K562 (cell line): ENCODE data around the gene MADCAM1. TPM values are rescaled to one million over a fixed set of nuclear protein-coding genes. Genes with fewer than 3 reads are reported as not detected.

ENCODE experiments used
- BCL6 ChIP-seq: fragments of 250-450 bp; sonication (Bioruptor Pico); IDR thresholded peaks from 2 replicates; pipeline ENCODE4 v1.4.0; 2020
- BRF1 ChIP-seq: IDR thresholded peaks from 3 replicates; pipeline ENCODE4 v1.6.1; 2011; ENCODE audit warnings: borderline replicate concordance, mild to moderate bottlenecking; ENCODE audit not compliant: insufficient read length; ENCODE audit errors: extremely low read depth
- ELF4 ChIP-seq: fragments of 450-650 bp; formaldehyde crosslinking; IDR thresholded peaks from 2 replicates; pipeline ENCODE4 v1.4.0; 2022; ENCODE audit warnings: missing genetic modification characterization
- EP400 ChIP-seq: fragments of 450-650 bp; IDR thresholded peaks from 2 replicates; pipeline ENCODE4 v1.6.1; 2017; ENCODE audit warnings: antibody characterized with exemption, mild to moderate bottlenecking, moderate library complexity
- HNRNPUL1 ChIP-seq: fragments of 200-400 bp; formaldehyde crosslinking; IDR thresholded peaks from 2 replicates; pipeline ENCODE4 v1.6.1; 2017; ENCODE audit warnings: low read length
- ILK ChIP-seq: fragments of 450-650 bp; IDR thresholded peaks from 2 replicates; pipeline ENCODE4 v1.6.1; 2016; ENCODE audit warnings: missing genetic modification characterization, low read depth, mild to moderate bottlenecking, missing compliant biosample characterization, moderate library complexity, borderline replicate concordance
- NCOA1 ChIP-seq: fragments of 450-650 bp; IDR thresholded peaks from 2 replicates; pipeline ENCODE4 v1.6.1; 2016; ENCODE audit warnings: low read depth
- NONO ChIP-seq, 2 experiments: fragments of 200-400 bp in 1 of 2; fragments of 450-650 bp in 1 of 2; formaldehyde crosslinking in 1 of 2; IDR thresholded peaks; 2 replicates each; pipeline ENCODE4 v1.6.1; 2017; ENCODE audit warnings: low read depth in 2 of 2, mild to moderate bottlenecking in 2 of 2, moderate library complexity in 2 of 2, low read length in 1 of 2
- PHTF2 ChIP-seq: fragments of 250-450 bp; sonication (Bioruptor Pico); IDR thresholded peaks from 2 replicates; pipeline ENCODE4 v1.5.0; 2021; ENCODE audit warnings: mild to moderate bottlenecking
- POLR2AphosphoS5 ChIP-seq: IDR thresholded peaks from 2 replicates; pipeline ENCODE4 v1.6.1; 2011; ENCODE audit warnings: mild to moderate bottlenecking, low read depth, low read length, moderate library complexity; ENCODE audit not compliant: control insufficient read depth, insufficient read depth
- SMAD3 ChIP-seq: fragments of 450-650 bp; formaldehyde crosslinking; conservative IDR thresholded peaks from 2 replicates; pipeline ENCODE4 v1.4.0; 2020; ENCODE audit warnings: mild to moderate bottlenecking
- ZBED1 ChIP-seq: IDR thresholded peaks from 2 replicates; pipeline ENCODE4 v1.6.1; 2014
- ZNF311 ChIP-seq: fragments of 250-450 bp; sonication (Bioruptor Pico); IDR thresholded peaks from 2 replicates; pipeline ENCODE4 v1.4.0; 2020; ENCODE audit warnings: mild to moderate bottlenecking, moderate library complexity
- polyA plus RNA-seq, 8 experiments: library from polyadenylated mRNA; depleted of rRNA in 4 of 8; stranded (reverse) in 5 of 8; unstranded in 3 of 8; fragments of >200 nt; fragmentation: Nextera tagmentation in 2 of 8; fragmentation: Illumina TruSeq in 1 of 8; extraction: Ambion mirVana in 2 of 8; extraction: Trizol in 1 of 8; gene quantifications; 2 replicates each; pipeline versions ENCODE4 v1.2.1 to v1.2.3, GENCODE V29; 2011 to 2014; ENCODE audit warnings: inconsistent platforms in 1 of 8, missing spikeins in 1 of 8
- total RNA-seq, 7 experiments: library from RNA; depleted of rRNA in 6 of 7; stranded (reverse); fragments of >200 nt in 6 of 7; fragmentation: Illumina TruSeq in 2 of 7; extraction: Trizol in 2 of 7; gene quantifications; 2 replicates each; pipeline versions ENCODE4 v1.2.1 to v1.2.3, GENCODE V29; 2011 to 2021; ENCODE audit warnings: low replicate concordance in 1 of 7
- TF ChIP-seq, protein P1 (sequence below): fragments of 250-450 bp; sonication (Bioruptor Pico); IDR thresholded peaks from 2 replicates; pipeline ENCODE4 v1.5.0; 2021
- TF ChIP-seq, protein P2 (sequence below): fragments of 250-450 bp; sonication (Bioruptor Pico); IDR thresholded peaks from 2 replicates; pipeline ENCODE4 v1.5.0; 2022; ENCODE audit warnings: mild to moderate bottlenecking
- TF ChIP-seq, protein P3 (sequence below), 2 experiments: fragments of 450-650 bp; IDR thresholded peaks; 2 replicates each; pipeline ENCODE4 v1.6.1; 2016
- TF ChIP-seq, protein P4 (sequence below): sonication (generic); formaldehyde crosslinking; IDR thresholded peaks from 2 replicates; pipeline ENCODE4 v1.9.0; 2022; ENCODE audit warnings: mild to moderate bottlenecking, missing genetic modification reagents
- TF ChIP-seq, protein P5 (sequence below): sonication (generic); formaldehyde crosslinking; IDR thresholded peaks from 2 replicates; pipeline ENCODE4 v1.8.0; 2023; ENCODE audit warnings: mild to moderate bottlenecking, missing genetic modification reagents

MADCAM1 gene
- total and polyA plus RNA-seq, 9 of the 15 experiments (the other 6 are each of a cell fraction or from before 2014, with no cell fraction given): 0.09 to 0.36 (median 0.09) TPM; not detected in 6

DNA sequence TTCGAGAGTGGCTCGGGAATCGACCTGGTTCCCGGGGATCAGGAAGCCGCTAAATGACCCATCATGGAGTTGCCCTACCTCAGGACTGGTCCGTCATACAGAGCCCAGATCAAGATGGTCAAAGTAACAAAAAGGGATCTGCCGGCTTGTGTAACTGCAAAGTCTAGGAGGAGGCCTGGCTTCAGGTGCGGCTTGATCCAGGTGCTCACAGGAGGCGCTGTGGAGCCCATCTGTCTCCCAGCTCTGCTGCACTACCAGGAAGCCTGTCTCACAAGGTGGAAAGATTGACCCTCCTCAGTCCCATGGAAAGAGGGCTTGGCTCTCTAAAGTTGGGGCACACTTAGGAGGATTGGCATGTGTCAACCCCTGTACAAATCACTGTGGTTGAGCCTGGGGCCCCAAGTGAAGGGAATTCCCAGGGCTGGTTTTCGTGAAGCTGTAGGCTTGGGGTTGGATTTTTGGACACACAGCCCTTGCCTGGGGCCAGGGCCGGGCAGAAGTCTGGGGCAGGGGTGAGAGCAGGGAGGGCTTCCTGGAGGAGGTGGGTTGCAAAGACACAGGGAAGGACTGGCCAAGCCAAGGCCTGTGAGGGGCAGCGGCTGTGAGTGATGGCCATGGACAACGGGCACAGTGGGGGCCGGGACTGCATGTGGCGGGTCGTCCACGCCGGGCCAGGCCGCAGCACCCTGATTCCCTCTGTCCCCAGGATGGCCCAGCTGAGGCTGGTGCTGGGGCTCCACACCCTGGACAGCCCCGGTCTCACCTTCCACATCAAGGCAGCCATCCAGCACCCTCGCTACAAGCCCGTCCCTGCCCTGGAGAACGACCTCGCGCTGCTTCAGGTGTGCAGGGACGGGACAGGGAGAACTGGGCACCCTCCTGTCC is 51.8 kb downstream of the MADCAM1 start (continued):
- TF ChIP-seq ILK (tag): no peak
- TF ChIP-seq, protein P1, sequence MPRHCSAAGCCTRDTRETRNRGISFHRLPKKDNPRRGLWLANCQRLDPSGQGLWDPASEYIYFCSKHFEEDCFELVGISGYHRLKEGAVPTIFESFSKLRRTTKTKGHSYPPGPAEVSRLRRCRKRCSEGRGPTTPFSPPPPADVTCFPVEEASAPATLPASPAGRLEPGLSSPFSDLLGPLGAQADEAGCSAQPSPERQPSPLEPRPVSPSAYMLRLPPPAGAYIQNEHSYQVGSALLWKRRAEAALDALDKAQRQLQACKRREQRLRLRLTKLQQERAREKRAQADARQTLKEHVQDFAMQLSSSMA (CRISPR knock-in tag): no peak
- no peak for TF ChIP-seq HNRNPUL1
- no peak for TF ChIP-seq ZBED1
- no peak for TF ChIP-seq BCL6 (CRISPR knock-in tag)
- TF ChIP-seq, protein P2, sequence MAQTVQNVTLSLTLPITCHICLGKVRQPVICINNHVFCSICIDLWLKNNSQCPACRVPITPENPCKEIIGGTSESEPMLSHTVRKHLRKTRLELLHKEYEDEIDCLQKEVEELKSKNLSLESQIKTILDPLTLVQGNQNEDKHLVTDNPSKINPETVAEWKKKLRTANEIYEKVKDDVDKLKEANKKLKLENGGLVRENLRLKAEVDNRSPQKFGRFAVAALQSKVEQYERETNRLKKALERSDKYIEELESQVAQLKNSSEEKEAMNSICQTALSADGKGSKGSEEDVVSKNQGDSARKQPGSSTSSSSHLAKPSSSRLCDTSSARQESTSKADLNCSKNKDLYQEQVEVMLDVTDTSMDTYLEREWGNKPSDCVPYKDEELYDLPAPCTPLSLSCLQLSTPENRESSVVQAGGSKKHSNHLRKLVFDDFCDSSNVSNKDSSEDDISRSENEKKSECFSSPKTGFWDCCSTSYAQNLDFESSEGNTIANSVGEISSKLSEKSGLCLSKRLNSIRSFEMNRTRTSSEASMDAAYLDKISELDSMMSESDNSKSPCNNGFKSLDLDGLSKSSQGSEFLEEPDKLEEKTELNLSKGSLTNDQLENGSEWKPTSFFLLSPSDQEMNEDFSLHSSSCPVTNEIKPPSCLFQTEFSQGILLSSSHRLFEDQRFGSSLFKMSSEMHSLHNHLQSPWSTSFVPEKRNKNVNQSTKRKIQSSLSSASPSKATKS: no peak
- TF ChIP-seq ELF4: no peak
- no peak for TF ChIP-seq ZNF311 (CRISPR knock-in tag)
- no peak for TF ChIP-seq POLR2AphosphoS5
- TF ChIP-seq NONO (IDR thresholded peaks at IDR 0.05; ENCODE audit: low read depth in 2 of 2, low read length in 1 of 2): no peak
- no peak for TF ChIP-seq EP400
- TF ChIP-seq, protein P3, sequence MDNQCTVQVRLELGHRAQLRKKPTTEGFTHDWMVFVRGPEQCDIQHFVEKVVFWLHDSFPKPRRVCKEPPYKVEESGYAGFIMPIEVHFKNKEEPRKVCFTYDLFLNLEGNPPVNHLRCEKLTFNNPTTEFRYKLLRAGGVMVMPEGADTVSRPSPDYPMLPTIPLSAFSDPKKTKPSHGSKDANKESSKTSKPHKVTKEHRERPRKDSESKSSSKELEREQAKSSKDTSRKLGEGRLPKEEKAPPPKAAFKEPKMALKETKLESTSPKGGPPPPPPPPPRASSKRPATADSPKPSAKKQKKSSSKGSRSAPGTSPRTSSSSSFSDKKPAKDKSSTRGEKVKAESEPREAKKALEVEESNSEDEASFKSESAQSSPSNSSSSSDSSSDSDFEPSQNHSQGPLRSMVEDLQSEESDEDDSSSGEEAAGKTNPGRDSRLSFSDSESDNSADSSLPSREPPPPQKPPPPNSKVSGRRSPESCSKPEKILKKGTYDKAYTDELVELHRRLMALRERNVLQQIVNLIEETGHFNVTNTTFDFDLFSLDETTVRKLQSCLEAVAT (IDR thresholded peaks at IDR 0.05): no peak
- TF ChIP-seq, protein P4, sequence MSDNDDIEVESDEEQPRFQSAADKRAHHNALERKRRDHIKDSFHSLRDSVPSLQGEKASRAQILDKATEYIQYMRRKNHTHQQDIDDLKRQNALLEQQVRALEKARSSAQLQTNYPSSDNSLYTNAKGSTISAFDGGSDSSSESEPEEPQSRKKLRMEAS: 0 out of 2 replicates have a peak, but pooled peaks have one; percentile 34
- no peak for TF ChIP-seq SMAD3 (CRISPR knock-in tag)
- no peak for TF ChIP-seq NCOA1
- TF ChIP-seq, protein P5, sequence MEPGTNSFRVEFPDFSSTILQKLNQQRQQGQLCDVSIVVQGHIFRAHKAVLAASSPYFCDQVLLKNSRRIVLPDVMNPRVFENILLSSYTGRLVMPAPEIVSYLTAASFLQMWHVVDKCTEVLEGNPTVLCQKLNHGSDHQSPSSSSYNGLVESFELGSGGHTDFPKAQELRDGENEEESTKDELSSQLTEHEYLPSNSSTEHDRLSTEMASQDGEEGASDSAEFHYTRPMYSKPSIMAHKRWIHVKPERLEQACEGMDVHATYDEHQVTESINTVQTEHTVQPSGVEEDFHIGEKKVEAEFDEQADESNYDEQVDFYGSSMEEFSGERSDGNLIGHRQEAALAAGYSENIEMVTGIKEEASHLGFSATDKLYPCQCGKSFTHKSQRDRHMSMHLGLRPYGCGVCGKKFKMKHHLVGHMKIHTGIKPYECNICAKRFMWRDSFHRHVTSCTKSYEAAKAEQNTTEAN (CRISPR knock-in tag): no peak
- TF ChIP-seq BRF1: no peak
- no peak for TF ChIP-seq PHTF2 (CRISPR knock-in tag)
- TF ChIP-seq, all 486 proteins: peak for 7
